Urinary bladder (tissue), 4 donors: ENCODE data around the gene PDE11A. TPM values are rescaled to one million over a fixed set of nuclear protein-coding genes. Genes with fewer than 3 reads are reported as not detected.

ENCODE experiments used
- DNase-seq: peaks from one replicate; pipeline ENCODE4 v3.0.0-alpha.2; 2015; ENCODE audit errors: extremely low spot score
- H3K27ac ChIP-seq: one replicate; pipeline ENCODE4 v1.5.1; 2013; ENCODE audit warnings: low read depth, mild to moderate bottlenecking, moderate library complexity
- H3K36me3 ChIP-seq: one replicate; pipeline ENCODE4 v1.6.1; 2013; ENCODE audit warnings: mild to moderate bottlenecking, moderate library complexity; ENCODE audit not compliant: insufficient read depth
- H3K4me1 ChIP-seq: one replicate; pipeline ENCODE4 v1.6.1; 2013; ENCODE audit warnings: mild to moderate bottlenecking, moderate library complexity; ENCODE audit not compliant: insufficient read depth
- H3K4me3 ChIP-seq: one replicate; pipeline ENCODE4 v1.5.1; 2013; ENCODE audit warnings: low read depth, low read length
- WGBS: extraction: QIAGEN DNeasy Blood & Tissue Kit; methylation state at CpG from one replicate; pipeline ENCODE4 v1.1.7; 2013; 5-methylcytosine and 5-hydroxymethylcytosine counted together
- polyA plus RNA-seq: library from polyadenylated mRNA; stranded (reverse); fragments of 200-250 nt; gene quantifications from one replicate; pipeline ENCODE4 v1.2.3, GENCODE V29; 2013
- total RNA-seq: library from RNA; depleted of rRNA; stranded (reverse); fragments of >200 nt; gene quantifications from one replicate; pipeline ENCODE4 v1.2.3, GENCODE V29; 2014
- donor health status: healthy with polysubstance abuse.
- donor health status: healthy.

PDE11A gene
- total and polyA plus RNA-seq, 2 donors: 0.11 to 1.3 TPM

DNA sequence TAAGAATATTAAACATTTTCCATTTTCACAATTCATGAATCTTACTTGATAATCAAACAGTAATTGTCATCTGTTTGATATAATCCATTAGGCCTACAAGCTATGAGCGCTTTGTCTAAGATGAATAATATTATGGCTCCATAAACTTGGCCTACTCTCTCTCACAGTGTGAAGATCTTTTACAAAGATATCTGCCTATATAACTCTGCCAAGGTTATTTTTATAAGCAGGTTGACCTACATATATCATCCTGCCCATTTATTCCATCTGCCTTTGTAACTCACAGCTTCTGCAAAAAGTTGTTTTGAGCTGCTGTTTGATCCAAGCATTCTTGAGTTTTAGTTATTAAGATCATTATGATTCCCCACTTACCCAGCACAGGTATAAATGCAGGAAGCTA is 158.3 kb downstream of the PDE11A start:
- no peak overlapping the region for H3K4me3 ChIP-seq
- WGBS: 77% methylated on average over 1 of the region's 1 CpG
- no peaks in the 10 kb centered on the region for H3K36me3 ChIP-seq
- no peak overlapping the region for H3K27ac ChIP-seq
- no peaks in the 10 kb centered on the region for H3K4me1 ChIP-seq
- no peak for DNase-seq

DNA sequence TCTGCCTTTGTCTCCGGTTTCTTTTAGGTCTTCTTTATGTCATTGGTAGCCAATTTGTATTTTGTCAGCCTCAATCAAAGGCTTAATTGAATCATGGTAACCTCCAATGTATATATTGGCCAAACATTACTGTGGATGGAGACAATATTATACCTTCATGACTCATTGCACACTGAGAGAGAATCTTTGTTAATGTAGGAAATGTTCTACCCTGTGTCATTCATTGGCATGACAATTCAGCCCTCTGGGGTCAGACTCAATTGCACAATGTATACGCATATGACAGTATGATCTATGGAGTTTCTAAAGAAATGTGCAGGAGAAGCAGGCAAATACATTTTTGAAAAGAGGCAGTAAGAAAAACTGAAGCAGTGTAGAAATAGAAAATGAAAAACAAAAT is 162.6 kb downstream of the PDE11A start:
- Histone ChIP-seq H3K4me1 (no peaks in the 10 kb centered on the region), H3K4me3 (no peak overlapping the region), H3K36me3 (no peaks in the 10 kb centered on the region), H3K27ac (no peak overlapping the region)
- WGBS: 82% methylated on average over 2 of the region's 2 CpGs
- DNase-seq: no peak

DNA sequence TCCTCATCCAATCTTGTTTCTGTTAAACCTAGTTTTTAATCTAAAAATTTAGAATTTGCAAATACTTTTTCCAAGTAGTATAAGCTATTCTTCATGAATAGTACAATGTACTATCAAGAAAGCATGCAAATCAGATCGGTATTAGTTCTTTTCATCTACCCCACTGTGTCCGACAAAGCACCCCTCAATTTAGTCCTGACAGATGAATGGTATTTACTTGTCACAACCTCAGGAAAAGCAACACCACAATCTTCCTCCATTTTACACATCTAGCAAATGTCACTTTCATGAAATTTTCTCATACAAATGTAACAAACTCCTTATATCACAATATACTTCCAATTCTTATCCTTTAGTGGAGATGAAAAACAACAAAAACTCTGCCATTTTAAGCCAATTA is 163.8 kb downstream of the PDE11A start:
- Histone ChIP-seq H3K27ac (no peak overlapping the region), H3K4me3 (no peak overlapping the region), H3K4me1 (no peaks in the 10 kb centered on the region), H3K36me3 (no peaks in the 10 kb centered on the region)
- no peak for DNase-seq
- 95% methylated on average over 2 of the region's 2 CpGs for WGBS

- Histone ChIP-seq H3K36me3 (no peaks in the 10 kb centered on the region), H3K27ac (no peak overlapping the region), H3K4me1 (no peaks in the 10 kb centered on the region), H3K4me3 (no peak overlapping the region)
- no peak for DNase-seq
- 88% methylated on average over 2 of the region's 2 CpGs for WGBS
Measured at GRCh38 chr2:177908182-177908581, 164.4 kb downstream of the PDE11A start.

- H3K4me1 ChIP-seq: no peaks in the 10 kb centered on the region
- DNase-seq: no peak
Measured at GRCh38 chr2:177906041-177906718, 166.4 kb downstream of the PDE11A start.

DNA sequence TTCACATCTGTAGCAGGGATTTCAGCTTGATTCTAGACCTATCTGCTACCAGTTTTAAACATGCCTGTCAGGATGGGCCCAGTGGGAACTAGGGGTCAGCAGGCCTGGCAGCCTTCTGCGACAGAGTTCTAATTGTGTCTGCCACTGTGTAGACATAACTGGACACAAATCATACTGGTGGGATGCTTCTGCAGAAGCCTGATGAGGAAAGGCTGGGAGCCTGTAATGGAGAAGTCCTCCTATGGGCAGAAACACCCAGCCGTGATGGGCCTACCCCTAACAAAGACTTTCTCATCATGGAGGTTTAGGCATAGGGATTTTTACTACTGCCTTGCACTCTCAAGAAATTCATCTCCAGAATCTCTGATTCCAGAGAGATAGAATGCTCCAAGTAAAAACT is 166.9 kb downstream of the PDE11A start:
- 90% methylated on average over 2 of the region's 2 CpGs for WGBS
- H3K36me3 ChIP-seq: no peaks in the 10 kb centered on the region
- H3K4me3 ChIP-seq: no peak overlapping the region
- H3K27ac ChIP-seq: no peak overlapping the region
- DNase-seq: no peak
- H3K4me1 ChIP-seq: no peaks in the 10 kb centered on the region

More at GRCh38 chr2:177906041-177906718, 166.4 kb downstream of the PDE11A start:
- 34% methylated on average over 12 of the region's 12 CpGs for WGBS
- H3K4me3 ChIP-seq: no peak overlapping the region
- no peaks in the 10 kb centered on the region for H3K36me3 ChIP-seq
- H3K27ac ChIP-seq: no peak overlapping the region

GRCh38 chr2:177902395-177903163 is 170.0 kb downstream of the PDE11A start:
- WGBS: 34% methylated on average over 2 of the region's 2 CpGs
- DNase-seq: no peak
- no peak overlapping the region for H3K27ac ChIP-seq
- H3K36me3 ChIP-seq: no peaks in the 10 kb centered on the region
- no peak overlapping the region for H3K4me3 ChIP-seq
- no peaks in the 10 kb centered on the region for H3K4me1 ChIP-seq

GRCh38 chr2:177900082-177900481 is 172.5 kb downstream of the PDE11A start:
- Histone ChIP-seq H3K36me3 (no peaks in the 10 kb centered on the region), H3K4me1 (no peaks in the 10 kb centered on the region), H3K27ac (no peak overlapping the region), H3K4me3 (no peak overlapping the region)
- DNase-seq: no peak

DNA sequence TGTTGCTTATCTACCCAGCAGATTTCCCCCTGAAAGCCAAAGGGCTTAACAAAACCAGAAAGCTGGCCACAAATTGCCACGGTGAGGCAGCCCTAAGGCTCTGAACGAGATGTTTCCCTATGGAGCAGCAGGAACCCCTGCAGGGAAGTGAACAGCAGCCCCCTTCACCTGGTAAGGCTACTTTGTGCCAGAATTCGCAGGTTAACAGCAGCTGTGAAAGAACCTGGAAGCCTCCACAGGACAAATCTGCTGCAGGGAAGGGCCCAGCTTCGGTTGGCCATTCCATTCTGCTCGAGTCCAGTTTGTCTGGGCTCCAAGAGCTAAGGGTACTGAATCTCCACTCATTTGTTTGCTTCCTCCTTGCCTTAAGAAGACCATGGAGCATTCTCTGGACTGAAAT is 175.3 kb downstream of the PDE11A start:
- Histone ChIP-seq H3K4me3 (no peak overlapping the region), H3K27ac (no peak overlapping the region), H3K4me1 (no peaks in the 10 kb centered on the region), H3K36me3 (no peaks in the 10 kb centered on the region)
- no peak for DNase-seq
- WGBS: 78% methylated on average over 5 of the region's 5 CpGs

DNA sequence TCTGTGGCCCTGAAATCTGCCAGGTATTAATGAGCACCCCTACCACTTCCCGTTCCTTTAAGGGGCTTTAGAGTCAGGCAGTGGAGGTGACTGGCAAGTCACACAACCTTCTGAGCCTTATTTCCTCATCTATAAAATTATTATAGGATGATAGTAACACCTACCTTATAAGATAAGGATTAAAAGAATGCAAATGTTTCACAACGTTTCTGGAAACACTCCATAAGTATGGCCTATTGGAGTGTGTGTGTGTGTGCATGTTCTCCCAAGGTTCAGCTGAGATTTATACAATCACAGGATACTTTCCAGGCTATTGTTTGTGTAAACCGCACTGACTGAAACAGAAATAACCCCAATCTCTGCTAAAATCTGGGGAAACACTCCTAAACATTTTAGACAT is 176.0 kb downstream of the PDE11A start:
- DNase-seq: no peak
- Histone ChIP-seq H3K4me1 (no peaks in the 10 kb centered on the region), H3K4me3 (no peak overlapping the region), H3K27ac (no peak overlapping the region), H3K36me3 (no peaks in the 10 kb centered on the region)
- WGBS: 32% methylated on average over 3 of the region's 3 CpGs

DNA sequence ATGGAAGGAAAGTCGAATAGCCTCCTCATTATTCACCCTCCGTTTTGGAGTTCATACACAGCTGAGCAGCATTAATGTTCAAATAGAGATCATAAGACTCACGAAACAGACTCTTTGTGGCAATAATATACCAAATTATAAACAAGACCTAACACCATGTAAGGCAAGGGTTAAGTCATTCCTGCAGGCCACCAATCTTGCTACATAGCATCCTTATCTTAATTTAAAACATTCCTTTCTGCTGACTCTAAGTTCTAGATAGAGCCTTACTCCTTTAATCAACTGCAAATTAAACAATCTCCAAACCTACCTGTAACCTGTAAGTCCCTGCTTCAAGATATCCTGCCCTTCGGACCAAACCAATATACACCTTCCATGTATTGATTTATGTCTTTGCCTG is 178.0 kb downstream of the PDE11A start:
- H3K27ac ChIP-seq: no peak overlapping the region
- H3K4me1 ChIP-seq: no peaks in the 10 kb centered on the region
- H3K36me3 ChIP-seq: no peaks in the 10 kb centered on the region
- no peak for DNase-seq
- WGBS: 41% methylated on average over 4 of the region's 4 CpGs
- no peak overlapping the region for H3K4me3 ChIP-seq

GRCh38 chr2:177893880-177894279 is 178.7 kb downstream of the PDE11A start:
- Histone ChIP-seq H3K4me1 (no peaks in the 10 kb centered on the region), H3K36me3 (no peaks in the 10 kb centered on the region), H3K27ac (no peak overlapping the region), H3K4me3 (no peak overlapping the region)
- DNase-seq: no peak

DNA sequence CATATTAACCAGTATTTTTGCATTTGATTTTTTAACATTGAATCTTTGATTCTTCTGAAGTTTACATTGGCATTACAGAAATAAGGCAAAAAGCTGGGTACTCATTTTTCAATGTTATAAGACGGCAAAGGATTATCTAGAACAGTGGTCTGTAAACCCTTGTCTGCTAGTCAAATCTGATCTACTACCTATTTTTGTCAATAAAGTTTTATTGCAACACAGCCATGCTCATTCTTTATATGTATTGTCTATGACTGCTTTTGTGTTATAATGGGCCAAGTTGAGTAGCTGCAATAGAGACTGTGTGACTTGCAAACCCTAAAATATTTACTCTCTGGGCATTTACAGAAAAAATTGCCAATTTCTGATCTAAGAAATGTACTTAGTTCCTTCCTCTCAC is 181.0 kb downstream of the PDE11A start:
- no peaks in the 10 kb centered on the region for H3K4me1 ChIP-seq
- no peak for DNase-seq
- H3K4me3 ChIP-seq: no peak overlapping the region
- H3K27ac ChIP-seq: no peak overlapping the region
- H3K36me3 ChIP-seq: no peaks in the 10 kb centered on the region
- WGBS: 91% methylated on average over 1 of the region's 1 CpG

GRCh38 chr2:177889818-177890460 is 182.6 kb downstream of the PDE11A start:
- Histone ChIP-seq H3K36me3 (no peaks in the 10 kb centered on the region), H3K27ac (no peak overlapping the region), H3K4me1 (no peaks in the 10 kb centered on the region), H3K4me3 (no peak overlapping the region)
- WGBS: 91% methylated on average over 1 of the region's 1 CpG
- DNase-seq: no peak
